ENCODE data around the gene FBXL14.

The FBXL14 gene

DNA sequence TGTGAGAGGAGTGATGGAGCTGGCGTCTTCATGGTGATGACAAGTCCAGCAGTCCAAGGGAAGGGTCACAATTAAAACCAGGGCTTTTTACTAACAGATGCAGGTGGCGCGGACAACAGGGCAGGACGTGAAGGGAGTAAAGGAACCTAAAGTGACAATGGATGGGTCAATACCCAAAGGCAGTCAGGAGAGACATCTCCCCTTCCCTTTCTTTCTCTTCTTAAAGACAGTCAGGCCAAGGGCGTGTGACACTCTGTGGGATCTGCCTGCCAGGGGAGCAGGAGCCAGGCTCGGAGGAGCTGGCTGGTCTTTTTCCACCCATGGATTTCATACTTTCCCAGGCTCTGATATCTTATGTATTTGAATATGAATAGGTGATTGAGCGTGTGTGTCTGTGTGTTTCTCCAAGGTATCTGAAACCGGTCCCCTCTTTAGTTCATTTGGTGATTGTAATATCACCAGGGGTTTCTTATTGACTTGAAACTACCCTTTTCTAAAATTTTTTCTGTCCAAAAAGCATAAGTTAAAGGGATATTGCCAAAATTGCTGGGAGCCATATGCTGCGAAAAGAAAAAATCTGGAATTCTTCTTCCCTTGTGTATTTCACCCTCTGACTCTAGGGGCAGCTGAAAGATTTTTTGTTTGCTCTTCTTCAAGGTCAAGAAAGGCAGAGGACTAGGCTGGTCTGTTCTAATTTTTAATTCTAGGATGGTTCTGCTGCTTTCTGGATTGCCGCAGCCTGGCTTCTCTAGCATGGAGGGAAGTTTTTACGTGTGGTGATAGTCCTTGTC is 61.8 kb downstream of the FBXL14 start:
- no peak for DNase-seq

DNA sequence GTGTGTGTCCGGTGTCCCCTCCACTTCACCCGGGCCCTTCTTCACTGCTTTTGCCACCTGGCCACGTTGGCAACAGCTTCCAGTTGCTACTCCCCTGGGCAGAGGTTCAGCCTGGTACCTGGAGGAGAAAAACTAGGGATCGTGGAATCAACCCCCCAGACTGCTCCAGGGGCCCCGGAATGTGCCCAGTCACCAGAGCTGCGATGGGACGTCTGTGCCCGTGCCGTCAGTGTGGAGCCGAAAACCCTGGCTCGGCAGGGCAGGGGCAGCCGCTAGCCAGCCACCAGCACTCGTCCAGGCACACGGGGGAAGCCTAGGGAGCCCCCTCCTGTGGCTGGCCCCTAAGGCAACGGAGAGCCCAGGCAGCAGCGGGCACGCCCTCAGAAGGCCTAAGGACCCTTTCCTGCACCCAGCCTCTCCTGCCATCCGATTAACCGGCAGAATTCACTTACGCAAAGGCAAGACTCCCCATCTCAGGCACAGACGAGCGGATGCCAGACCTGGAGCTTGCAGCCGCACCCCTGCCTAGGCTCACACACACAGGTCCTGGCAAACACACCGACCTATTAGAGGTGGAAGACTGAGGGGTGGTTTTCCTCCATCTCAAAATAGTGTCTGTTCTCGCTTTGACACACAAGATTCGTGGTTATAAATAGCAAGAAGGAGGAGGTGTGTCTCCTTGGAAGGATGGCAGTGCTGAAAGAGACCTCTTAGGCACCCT is 62.6 kb downstream of the FBXL14 start:
- DNase-seq = no peak

DNA sequence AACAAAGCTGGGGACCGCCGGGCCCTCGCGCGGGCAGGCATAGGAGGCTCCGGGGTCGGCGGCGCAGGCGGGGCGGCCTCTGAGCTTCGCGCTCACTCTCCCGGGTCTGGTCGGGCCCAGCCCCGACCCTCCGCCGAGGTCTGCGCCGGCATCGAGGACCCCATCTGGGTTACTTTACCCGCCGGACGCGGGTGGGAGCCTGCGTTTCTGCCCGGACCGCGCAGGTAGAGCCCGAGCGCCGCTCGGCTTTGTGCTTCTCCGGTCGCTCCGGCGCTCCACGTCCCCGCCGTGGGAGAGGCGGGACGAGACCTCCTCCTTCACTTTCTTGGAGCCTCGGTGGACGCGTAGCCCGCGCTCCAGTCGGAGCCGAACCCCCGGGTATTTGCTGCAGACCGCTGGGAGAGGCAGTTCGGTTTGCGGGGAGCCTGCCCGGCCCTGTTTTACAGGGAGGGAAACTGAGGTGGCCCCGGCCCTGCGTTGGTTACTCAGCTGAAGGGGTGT is 63.2 kb downstream of the FBXL14 start:
- peak; percentile 61 for DNase-seq

- DNase-seq = peak; percentile 61
These were observed 63.7 kb downstream of the FBXL14 start for GRCh38 chr12:1530592-1531152.

GRCh38 chr12:1529862-1530591 is 64.4 kb downstream of the FBXL14 start:
- peak; percentile 44 for DNase-seq

- DNase-seq = no peak
These were observed 65.0 kb downstream of the FBXL14 start for GRCh38 chr12:1529228-1529861.

DNA sequence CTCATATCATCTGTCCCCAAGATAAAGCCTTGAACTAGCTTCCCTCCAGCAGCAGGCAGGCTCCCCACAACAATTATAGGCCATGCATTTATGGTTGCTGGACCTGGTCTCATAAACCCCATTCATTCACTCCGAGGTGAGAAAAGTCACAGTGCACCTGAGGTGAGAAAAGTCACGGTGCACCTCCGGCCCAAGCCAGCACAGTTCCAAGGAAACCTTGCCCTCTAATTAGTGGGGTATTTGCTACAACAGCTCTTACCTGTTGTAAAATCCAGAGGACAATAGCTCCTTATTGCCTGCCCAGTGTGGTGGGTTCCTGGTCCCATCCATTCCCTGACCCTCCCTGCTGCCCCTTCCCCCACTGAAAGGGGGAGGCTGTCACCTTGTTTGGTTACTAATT is 65.6 kb downstream of the FBXL14 start:
- DNase-seq = no peak

DNA sequence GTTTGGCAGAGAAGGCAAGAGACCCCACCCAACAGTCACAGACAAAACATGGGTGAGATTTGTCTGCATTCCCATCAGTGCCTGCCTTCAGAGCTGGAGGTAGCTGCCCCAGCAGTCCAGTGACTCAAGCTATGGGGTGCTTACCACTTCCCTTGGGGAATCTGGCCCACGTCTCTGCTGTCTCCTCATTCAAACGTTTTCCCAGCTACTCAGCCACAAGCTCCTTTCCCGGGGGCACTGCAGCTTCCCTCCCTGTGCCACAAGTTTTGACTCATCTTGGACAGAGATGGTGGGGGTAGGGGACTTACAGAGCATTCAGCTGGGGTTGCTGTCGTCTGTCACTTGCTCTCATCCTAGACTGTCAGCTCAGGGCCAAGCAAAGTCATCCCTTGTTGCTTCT is 66.6 kb downstream of the FBXL14 start:
- DNase-seq = no peak

DNA sequence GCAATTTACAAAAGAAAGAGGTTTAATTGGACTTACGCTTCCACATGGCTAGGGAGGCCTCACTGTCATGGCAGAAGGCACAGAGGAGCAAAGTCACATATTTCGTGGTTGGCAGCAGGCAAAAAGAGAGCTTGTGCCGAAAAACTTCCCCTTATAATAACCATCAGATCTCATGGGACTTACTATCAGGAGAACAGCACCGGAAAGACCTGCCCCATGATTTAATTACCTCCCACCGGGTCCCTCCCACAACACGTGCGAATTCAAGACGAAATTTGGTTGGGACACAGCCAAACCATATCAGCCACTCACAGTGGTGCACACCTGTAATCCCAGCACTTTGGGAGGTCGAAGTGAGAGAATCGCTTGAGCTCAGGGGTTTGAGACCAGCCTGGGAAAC is 68.5 kb downstream of the FBXL14 start:
- DNase-seq = no peak

GRCh38 chr12:1523558-1524050 is 70.8 kb downstream of the FBXL14 start:
- DNase-seq = no peak

DNA sequence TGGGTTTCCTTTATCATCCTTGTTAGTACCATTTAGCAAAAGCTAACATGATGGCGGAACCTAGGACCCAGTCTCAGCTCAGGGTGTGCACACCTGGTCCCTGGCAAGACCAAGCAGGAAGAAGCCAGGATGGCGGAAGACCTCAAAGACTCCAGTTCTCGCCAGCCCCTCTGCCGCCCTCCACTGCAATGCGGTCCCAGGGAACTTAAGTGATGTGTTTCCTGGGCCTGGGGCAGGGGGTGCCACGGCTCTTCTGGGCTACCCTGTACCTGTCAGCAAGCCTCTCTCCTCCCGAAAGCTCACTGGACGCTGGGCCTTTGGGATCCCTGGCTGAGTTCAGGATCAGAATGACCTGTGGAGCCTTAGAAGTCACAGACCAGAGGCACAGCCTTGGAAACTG is 71.3 kb downstream of the FBXL14 start:
- DNase-seq = no peak

DNA sequence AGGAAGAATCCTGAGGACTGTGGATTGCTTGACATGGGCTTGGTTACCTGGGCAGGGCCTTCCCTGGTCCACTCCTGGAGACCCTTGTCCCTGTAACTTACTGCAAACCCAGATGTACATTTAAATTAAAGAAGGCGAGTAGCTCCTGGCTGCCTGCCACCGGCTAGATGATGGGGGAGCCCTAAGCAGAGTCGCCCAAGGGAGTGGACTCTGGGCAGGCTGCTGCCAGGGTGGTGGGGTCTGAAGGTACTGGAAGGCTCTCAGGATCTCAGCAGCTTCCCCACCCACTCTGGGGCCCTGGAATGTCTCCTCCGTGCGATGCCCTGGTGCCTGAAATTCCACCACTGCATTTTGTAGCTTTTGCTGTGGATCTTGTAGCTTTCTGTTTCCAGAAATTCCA is 74.7 kb downstream of the FBXL14 start:
- DNase-seq = peak; percentile 47

DNA sequence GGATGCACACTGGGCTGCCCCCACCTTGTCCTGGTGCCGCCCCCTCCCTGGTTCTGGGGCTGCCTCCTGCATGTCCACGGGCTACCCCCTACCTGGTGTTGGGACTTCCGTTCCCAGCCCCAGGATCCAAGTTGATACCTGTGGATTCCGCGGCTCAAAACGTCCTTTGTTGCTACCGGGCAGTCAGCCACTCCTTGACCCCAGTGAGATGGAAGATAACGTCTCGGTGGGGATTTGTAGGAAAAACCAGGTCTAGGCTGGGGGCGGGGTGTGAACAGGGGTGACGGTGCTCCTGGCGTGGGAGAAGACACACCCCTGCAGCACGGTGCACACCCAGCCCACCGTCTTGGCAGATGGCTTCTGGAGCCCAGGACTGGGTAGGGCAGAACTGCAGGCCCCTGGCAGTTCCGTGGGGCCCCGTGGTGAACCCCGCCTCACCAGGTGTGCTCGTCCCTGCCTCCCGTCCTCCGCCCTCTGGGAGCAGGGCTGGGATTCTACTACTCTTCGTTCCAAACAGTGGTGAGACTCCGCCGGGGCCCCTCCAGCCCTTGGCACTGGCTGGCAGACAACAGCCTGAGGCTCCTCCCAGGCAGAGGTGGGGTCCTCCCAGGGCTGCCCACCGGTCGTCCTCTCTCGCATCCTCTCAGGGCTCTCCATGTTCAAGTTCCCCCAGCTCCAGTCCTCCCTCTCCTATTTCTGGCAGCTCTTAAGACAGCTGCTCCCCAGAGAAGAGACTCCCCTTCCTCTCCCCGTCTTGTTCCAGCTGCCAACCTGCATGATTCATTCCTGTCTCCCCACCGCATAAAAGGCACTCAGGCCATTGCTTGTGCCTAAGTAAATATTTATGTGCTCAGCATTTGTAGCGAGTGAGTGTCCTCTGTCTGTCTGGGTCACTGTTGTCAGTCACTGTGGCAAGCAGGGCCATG is 75.5 kb downstream of the FBXL14 start:
- DNase-seq = peak; percentile 92

GRCh38 chr12:1517734-1518525 is 76.5 kb downstream of the FBXL14 start:
- no peak for DNase-seq

GRCh38 chr12:1517007-1517406 is 77.4 kb downstream of the FBXL14 start:
- peak; percentile 60 for DNase-seq
